Left forelimb (tissue), 1 donor: ENCODE results near the gene FCHO1.
"Not testable (repeated sequence)": the region's sequence is repeated elsewhere in the genome, so short reads cannot be mapped to it uniquely, and the experiment has no call there.

Experiments
- DNase-seq: peaks from one replicate; pipeline ENCODE4 v3.0.0-alpha.2; 2018; ENCODE audit warnings: low spot score

The FCHO1 gene

DNA sequence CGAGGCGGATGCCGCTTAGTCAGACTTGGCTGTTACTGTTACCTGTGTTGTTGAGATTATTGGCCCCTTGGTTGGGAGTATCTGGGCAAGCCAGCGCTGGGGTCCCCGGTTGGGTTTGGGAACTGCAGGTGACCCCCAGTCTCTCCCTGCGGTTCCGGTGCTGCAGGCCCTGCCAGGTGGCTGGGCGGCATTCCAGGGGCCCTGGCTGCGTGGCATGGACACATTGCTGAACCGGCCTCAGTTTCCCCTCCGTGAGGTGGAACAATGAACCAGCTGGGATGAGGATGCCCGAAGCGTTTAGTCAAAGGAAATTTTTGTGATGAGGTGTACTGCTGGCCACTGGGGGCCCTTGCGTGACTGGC, 44.2 kb downstream of the FCHO1 start:
- no peak for DNase-seq

DNA sequence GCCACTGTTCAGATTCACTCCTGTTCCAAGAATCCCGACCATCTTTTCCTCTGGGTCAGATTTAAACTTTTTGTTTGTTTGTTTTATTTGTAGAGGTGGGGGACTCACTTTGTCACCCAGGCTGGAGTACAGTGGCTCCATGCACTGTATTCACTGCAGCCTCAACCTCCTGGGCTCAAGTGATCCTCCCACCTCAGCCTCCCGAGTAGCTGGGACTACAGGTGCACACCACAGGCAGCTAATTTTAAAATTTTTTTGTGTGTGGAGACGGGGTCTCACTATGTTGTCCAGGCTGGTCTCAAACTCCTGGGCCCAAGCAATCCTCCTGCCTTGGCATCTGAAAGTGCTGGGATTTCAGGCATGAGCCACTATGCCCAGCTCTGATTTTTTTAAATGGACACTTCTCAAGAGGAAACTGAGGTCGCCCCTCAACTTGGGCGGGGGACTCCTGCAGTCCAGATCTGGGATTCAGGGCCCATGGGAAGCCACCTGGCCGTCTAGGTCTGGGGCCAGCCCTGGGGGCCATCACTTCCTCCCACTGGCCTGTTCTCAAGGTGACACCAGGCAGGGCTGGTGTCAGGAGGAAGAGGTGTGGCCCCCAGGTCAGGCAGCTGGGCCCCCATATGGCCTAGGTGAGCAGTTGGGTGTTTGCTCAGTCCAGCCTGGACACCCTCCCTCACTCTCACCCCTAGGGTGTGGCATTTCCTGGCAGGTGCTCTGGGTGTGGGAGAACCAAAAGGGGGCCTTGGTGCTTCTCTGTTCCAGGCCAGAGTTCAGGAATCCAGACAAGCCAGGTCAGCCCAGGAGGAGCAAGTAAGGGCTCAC, 44.9 kb downstream of the FCHO1 start:
- no peak for DNase-seq

DNA sequence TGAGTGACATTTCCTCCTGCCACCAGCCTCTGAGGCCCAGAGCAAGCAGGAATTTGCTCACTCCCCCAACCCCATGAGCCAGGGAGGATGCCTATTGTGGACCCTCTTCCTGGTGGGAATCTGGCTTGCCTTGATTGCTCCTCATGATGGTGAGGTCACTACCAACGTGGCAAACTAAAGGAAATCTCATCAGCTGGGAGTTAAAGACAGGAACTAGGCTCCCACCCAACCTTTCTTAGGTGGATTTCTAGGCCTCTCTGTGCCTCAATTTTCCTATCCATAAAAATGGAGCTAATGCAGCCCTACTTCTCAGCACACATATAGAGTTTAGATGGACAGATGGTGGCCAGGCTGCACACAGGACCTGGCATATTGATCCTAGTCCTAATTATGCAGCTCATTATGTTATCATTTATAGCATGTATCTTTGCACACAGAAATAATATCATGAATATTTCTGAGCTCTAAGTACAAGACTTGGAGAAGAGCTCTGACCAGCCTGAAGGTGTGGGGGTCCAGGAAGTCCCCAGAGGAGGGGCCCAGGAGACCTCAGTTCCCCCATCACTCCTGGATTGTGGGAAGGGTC, 45.7 kb downstream of the FCHO1 start:
- no peak for DNase-seq

DNA sequence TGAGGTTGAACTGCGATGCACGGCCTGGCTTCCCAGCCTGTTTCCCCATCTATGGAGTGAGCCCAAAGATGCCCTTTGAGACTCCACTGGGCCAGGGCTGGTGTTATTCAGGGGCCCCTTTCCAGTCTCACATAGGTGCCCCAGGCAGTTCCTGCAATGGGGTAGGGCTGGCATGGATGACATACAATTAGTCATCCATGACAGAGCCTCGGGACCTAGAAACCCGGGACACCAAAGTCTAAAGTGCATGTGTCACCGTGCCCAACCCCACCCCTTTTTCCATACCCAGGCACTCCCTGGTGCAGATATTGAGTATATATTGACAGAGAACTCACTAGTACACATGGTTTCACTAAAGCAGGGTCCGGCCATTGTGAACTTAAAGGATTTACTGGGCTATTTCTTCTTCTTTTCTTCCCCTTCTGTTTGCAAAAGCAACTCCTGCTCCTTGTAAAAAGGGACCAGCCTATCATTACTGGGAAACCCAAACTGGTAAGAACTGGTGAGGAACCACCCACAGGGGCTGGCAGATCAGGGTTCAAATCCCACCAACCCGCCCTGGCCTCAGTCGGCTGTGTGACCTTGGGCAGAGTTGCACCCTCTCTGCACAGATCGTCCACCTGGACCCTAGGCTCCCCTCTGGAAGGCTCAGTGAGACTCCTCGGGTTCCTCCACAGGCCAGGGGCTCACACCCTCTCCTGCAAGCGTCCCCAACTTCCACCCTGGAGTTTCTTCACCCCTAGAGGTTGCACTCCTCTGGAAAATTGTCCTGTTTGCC, 46.3 kb downstream of the FCHO1 start:
- DNase-seq: no peak

DNA sequence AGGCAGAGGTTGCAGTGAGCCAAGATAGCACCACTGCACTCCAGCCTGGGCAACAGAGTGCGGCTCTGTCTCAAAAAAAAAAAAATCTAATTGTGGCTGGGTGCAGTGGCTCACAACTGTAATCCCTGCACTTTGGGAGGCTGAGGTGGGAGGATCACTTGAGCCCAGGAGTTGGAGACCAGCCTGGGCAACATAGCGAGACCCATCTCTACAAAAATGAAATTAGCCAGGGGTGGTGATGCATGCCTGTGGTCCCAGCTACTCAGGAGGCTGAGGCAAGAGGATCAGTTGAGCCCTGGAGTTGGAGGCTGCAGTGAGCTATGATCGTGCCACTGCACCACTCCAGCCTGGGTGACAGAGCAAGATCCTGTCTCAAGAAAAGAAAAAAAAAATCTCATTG, 47.3 kb downstream of the FCHO1 start:
- DNase-seq: not testable (repeated sequence)

DNA sequence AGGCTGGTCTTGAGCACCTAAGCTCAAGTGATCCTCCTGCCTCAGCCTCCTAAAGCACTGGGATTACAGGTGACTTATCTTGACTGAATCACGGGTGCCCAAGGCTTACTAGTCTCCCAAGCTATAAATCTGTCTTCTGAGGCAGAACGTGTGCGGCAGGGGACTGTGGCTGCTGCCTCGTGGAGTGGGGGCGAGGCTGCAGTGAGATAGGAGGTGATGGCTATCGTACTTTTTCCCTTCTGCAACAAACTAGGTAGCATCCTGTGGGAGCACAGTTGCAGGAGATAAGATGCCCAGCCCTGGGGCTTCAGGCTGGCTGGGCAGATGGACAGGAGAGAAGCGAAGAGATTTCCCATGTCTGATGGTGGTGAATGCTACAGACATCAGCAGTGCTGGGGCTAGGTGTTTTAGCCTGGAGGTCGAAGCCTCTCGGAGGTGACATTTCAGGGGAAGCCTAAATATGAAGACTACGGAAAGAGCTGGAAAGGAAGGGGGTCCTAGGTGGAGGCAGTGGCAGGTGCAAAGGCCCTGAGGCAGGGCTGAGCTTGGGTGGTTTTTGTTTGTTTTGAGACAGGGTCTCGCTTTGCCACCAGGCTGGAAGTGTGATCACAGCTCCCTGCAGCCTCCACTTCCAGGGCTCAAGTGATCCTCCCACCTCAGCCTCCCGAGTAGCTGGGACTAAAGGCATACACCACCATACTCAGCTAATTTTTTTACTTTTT, 51.0 kb downstream of the FCHO1 start:
- no peak for DNase-seq

DNA sequence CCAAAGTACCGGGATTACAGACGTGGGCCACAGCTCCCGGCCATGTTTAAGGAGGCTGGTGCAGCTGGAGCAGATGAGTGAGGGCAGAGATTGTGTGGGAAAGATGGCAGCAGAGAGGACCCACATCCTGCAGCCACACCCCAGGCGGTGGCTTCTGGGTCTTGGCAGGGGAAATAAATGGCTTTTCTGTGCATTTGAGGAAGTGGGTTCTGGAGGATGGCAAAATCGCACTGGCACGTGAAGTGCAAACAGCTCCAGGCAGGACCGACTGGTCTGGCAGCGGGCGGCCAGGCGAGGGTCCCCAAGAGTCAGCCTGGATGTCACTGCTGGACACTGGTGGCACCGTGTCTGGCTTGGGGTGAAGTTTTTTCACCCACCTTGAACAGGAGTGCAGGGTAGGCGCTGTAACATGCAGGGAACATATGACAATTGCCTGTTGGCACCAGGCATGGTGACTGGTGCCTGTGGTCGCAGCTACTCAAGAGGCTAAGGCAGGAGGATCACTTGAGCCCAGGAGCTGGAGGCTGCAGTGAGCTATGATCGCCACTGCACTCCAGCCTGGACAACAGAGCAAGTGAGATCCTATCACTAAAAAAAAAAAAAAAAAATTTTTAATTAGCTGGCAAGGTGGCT, 52.1 kb downstream of the FCHO1 start:
- DNase-seq: no peak

DNA sequence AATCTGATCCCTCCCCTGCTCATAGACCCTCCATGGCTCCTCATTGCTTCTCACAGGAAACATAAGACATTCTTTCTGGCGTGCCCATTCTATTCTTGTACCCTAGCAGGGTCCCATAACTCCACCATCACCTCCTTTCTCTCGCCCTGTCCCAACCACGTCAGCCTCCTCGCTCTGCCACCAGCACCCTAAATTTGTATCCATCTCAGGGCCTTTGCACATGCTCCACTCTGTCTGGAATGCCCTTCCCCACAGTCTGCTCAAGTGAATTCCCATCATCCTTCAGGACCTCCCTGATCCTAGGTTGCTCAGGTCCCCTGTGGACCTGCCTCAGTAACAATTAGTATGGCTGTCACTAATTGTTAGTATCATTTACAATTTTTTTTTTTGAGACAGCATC, 54.1 kb downstream of the FCHO1 start:
- no peak for DNase-seq

DNA sequence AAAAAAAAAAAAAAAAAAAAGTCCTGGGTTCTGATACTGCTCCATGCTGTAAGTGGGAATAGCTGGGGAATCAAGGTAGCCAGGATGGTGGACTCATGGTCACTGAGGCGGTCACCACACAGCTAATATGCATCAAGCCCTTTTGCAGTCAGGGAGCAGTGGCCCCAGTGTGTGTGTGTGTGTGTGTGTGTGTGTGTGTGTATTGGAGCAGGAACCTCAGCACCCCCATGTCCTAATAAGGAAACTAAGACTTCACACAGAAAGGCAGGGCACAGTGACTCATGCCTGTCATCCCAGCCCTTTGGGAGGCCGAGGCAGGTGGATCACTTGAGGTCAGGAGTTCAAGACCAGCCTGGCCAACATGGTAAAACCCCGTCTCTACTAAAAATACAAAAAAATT, 55.7 kb downstream of the FCHO1 start:
- DNase-seq: no peak

DNA sequence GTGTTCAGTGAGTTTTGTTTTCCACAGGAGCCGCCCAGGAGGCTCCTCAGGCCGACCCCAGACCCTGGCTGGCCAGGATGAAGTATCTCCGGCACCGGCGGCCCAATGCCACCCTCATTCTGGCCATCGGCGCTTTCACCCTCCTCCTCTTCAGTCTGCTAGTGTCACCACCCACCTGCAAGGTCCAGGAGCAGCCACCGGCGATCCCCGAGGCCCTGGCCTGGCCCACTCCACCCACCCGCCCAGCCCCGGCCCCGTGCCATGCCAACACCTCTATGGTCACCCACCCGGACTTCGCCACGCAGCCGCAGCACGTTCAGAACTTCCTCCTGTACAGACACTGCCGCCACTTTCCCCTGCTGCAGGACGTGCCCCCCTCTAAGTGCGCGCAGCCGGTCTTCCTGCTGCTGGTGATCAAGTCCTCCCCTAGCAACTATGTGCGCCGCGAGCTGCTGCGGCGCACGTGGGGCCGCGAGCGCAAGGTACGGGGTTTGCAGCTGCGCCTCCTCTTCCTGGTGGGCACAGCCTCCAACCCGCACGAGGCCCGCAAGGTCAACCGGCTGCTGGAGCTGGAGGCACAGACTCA, 56.5 kb downstream of the FCHO1 start:
- DNase-seq: no peak

DNA sequence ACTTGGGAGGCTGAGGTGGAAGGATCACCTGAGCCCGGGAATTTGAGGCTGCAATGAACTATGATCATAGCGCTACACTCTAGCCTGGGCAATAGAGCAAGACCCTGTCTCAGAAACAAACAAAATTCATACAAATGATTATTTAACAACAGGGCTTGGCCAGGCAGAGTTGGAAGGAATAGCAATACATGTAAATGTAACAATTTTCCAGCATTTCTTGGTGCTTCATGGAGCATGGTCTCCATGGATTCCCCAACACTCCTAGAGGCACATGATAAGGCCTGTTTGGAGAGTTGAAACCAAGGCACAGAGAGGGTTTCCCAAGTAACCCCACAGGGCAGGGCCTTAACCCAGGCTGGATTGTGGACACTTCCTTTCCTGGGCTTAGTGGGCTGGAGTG, 59.8 kb downstream of the FCHO1 start:
- no peak for DNase-seq

DNA sequence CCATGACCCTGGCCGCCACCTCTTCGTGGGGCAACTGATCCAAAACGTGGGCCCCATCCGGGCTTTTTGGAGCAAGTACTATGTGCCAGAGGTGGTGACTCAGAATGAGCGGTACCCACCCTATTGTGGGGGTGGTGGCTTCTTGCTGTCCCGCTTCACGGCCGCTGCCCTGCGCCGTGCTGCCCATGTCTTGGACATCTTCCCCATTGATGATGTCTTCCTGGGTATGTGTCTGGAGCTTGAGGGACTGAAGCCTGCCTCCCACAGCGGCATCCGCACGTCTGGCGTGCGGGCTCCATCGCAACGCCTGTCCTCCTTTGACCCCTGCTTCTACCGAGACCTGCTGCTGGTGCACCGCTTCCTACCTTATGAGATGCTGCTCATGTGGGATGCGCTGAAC, 60.4 kb downstream of the FCHO1 start:
- no peak for DNase-seq

DNA sequence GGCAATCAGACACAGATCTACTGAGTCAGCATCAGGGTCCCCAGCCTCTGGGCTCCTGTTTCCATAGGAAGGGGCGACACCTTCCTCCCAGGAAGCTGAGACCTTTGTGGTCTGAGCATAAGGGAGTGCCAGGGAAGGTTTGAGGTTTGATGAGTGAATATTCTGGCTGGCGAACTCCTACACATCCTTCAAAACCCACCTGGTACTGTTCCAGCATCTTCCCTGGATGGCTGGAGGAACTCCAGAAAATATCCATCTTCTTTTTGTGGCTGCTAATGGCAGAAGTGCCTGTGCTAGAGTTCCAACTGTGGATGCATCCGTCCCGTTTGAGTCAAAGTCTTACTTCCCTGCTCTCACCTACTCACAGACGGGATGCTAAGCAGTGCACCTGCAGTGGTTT, 60.8 kb downstream of the FCHO1 start:
- no peak for DNase-seq

DNA sequence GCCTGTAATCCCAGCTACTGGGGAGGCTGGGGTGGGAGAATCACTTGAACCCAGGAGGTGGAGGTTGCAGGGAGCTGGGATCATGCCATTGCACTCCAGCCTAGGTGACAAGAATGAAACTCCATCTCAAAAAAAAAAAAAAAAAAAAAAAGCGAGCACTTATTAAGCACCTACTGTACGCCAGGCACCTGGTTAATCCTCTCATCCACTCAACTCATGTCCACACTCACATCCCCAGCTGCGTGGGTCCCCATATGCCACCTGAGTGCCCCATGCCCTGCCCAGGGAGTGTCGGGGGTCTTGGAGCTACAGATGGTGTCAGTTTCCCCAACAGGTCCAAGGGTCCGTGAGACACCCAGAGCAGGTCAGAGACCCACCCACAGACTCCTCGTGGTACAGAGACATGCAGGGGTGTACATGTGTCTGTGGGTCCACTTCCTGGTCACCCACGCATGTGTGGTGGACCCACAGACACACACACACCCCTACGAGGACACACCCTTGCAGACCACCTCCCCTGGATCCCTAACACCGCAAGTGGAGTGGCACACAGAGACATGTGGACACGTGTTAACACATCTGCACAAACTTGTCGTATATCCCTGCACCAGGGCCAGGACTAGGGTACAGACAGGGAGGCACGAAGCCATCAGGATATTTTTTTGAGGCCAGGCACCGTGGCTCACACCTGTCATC, 66.5 kb downstream of the FCHO1 start:
- no peak for DNase-seq

DNA sequence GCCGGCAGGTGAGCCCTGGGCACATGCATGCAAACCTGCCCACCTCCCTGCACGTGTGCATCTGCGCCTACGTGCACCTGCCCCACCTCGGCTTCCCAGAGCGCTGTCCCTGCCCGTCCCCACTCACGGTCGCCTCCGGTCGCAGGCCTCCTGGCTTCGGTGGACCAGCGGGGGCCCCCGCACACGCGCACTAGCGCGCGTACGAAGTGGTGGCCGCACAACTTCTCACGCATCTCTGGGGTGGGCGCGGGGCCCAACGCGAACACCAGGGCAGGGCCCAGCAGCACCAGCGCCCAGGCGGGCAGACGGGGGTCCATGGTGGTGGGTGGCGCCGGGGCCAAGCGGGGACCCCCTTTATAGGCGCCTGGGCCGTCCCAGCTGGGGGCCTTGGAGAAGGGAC, 69.9 kb downstream of the FCHO1 start, which contains the start of gene INSL3:
Gene INSL3 (minus strand): TSS at position 330 of the 400 bp plus-strand sequence. CDS start 13 bp downstream, at position 317.
- no peak for DNase-seq

DNA sequence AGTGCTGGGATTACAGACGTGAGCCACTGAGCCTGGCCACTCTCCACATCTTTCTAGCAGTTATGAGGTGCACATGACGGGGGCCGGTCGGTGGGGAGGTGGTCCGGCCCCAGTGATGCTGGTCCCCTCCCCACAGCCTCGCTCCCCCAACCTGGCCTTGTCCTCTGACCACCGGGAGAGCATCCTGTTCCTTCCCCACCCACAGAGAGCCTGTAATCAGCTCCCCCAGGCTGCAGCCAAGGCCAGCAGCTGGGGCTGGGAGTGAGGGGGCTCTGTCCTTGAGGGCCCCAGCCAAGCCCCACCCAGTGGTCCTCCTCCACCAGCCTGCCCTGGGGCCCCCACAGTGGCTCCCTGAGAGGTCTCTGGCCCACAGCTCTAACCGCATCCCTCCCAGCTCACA, 73.1 kb downstream of the FCHO1 start:
- DNase-seq: no peak

DNA sequence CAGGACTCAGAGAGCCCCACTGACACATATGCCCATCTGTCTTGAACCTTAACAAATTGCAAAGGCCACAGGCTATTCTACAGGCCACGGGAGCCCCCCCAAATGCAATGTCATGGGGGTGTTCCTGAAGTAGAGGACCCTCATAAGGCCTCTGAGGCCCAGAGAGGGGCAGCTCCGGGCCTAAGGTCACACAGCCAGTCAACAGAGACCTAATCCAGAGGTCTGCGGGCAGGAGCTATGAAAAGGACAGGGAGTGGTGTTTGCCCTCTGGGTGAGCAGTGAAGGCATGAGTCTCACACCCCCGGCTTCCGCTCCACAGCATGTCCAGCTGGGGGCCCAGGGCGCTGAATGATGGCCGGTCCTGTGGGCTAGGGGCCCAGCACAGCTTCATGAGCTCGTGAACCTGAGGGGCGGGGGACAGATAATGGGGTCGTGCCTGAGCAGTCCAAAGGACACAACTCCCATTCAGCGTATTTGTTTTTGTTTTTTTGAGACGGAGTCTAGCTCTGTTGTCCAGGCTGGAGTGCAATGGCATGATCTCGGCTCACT, 75.3 kb downstream of the FCHO1 start:
- no peak for DNase-seq

DNA sequence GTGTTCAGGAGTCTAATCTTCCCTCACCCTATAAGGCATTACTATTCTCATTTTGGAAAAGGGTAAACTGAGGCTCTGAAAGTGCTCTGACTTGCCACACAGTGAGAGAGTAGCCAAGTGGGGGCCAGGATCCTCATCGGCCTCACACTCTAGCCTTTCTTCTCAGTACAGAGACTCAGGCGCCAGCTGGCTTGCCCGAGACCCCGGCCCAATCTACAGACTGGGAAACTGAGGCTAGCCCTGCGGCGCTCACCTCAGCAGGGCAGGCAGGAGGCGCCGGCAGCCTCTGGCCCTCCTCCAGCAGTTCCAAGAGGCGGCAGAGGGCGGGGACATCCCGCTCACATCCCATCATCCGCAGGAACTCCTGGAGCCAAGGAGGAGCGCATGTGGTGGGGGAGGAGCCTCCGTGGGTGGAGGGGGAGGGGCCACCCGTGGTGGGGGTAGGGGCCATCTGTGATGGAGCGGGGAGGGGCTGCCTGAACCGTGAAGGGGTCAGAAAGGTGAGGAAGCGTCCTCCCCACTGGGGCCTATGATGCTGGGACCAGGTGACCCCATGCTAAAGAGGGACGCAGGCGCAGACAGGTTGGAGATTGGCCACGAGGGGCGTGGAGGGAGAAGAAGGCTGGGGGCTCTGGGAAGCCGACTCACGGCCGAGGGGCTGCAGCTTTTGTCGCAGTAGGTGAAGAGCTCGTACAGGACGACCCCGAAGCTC, 78.7 kb downstream of the FCHO1 start:
- no peak for DNase-seq

DNA sequence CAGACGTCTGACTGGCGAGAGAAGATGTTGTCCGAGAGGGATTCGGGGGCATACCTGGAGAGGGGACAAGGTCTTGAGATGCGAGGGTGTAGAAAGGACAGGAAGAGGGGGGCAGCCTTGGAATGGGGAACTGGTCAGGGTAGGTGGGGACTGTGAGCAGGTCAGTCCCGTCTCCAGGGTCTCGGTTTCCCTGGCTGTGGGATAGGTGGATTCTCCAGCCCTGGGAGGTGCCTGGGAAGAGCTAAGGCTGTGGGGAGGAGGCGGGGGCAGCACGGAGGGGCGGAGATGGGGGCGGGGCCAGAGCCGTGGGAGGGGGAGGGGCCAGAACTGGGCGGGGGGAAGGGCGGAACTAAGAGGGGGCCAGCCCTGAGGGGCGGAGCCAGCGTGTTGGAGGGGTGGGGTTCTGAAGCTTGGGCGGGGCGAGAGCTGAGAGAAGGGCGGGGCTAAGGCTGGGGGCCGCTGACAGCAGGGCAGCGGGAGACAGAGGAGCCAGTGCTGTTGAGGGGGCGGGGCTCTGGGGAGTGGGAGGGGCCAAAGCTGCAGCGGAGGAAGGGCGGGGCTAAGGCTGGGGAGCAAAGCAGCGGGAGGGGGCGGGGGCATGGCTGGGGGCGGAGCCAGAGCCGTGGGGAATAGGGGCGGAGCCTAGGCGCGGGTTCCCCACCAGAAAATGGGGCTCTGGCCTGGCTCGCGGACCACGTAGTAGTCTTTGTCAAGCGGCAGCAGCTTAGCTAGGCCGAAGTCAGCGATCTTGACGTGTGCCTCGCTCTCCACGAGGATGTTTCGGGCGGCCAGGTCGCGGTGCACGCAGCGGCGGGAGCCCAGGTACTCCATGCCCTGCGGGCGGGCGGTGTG, 79.5 kb downstream of the FCHO1 start:
- peak; percentile 84 for DNase-seq
